ENCODE measurements around the gene TAS2R31.

TAS2R31 gene

GRCh38 chr12:11026118-11026517, 5.1 kb downstream of the TAS2R31 start:
- TF ChIP-seq REST (IDR thresholded peaks at IDR 0.05; ENCODE audit: insufficient read depth in 1 of 2, low read depth in 2 of 2, low read length in 2 of 2): no peak
- TF ChIP-seq FOXP2 (optimal IDR thresholded peaks at IDR 0.05; ENCODE audit: borderline replicate concordance, extremely low read depth, extremely low read length, insufficient read depth): no peak
- no peak for TF ChIP-seq SIN3A (IDR thresholded peaks at IDR 0.05; ENCODE audit: borderline replicate concordance, insufficient read depth, low read length)
- no peak for TF ChIP-seq POLR2AphosphoS5 (IDR thresholded peaks at IDR 0.05; ENCODE audit: low read depth, low read length)
- no peak for TF ChIP-seq TAF1 (IDR thresholded peaks at IDR 0.05; ENCODE audit: borderline replicate concordance, insufficient read depth, low read length)

GRCh38 chr12:11023387-11023786, 7.8 kb downstream of the TAS2R31 start:
- TF ChIP-seq POLR2AphosphoS5 (IDR thresholded peaks at IDR 0.05; ENCODE audit: low read depth, low read length) (no peak), SIN3A (IDR thresholded peaks at IDR 0.05; ENCODE audit: borderline replicate concordance, insufficient read depth, low read length) (no peak)

GRCh38 chr12:11022520-11022919, 8.7 kb downstream of the TAS2R31 start, which contains the start of gene TAS2R19:
Gene TAS2R19, minus strand, starts transcription at chr12:11022620. Its CDS starts 49 bp downstream, at chr12:11022571.
- TF ChIP-seq POLR2AphosphoS5 (IDR thresholded peaks at IDR 0.05; ENCODE audit: low read depth, low read length) (no peak), TAF1 (IDR thresholded peaks at IDR 0.05; ENCODE audit: borderline replicate concordance, insufficient read depth, low read length) (no peak), SIN3A (IDR thresholded peaks at IDR 0.05; ENCODE audit: borderline replicate concordance, insufficient read depth, low read length) (no peak), REST (IDR thresholded peaks at IDR 0.05; ENCODE audit: insufficient read depth in 1 of 2, low read depth in 2 of 2, low read length in 2 of 2) (no peak), FOXP2 (optimal IDR thresholded peaks at IDR 0.05; ENCODE audit: borderline replicate concordance, extremely low read depth, extremely low read length, insufficient read depth) (no peak)

GRCh38 chr12:11016937-11017336, 14.3 kb downstream of the TAS2R31 start:
- TF ChIP-seq SIN3A (IDR thresholded peaks at IDR 0.05; ENCODE audit: borderline replicate concordance, insufficient read depth, low read length) (no peak), POLR2AphosphoS5 (IDR thresholded peaks at IDR 0.05; ENCODE audit: low read depth, low read length) (no peak), FOXP2 (optimal IDR thresholded peaks at IDR 0.05; ENCODE audit: borderline replicate concordance, extremely low read depth, extremely low read length, insufficient read depth) (no peak), REST (IDR thresholded peaks at IDR 0.05; ENCODE audit: insufficient read depth in 1 of 2, low read depth in 2 of 2, low read length in 2 of 2) (no peak), TAF1 (IDR thresholded peaks at IDR 0.05; ENCODE audit: borderline replicate concordance, insufficient read depth, low read length) (no peak)

GRCh38 chr12:11015775-11016430, 15.3 kb downstream of the TAS2R31 start:
- no peak for TF ChIP-seq SIN3A (IDR thresholded peaks at IDR 0.05; ENCODE audit: borderline replicate concordance, insufficient read depth, low read length)
- TF ChIP-seq POLR2AphosphoS5 (IDR thresholded peaks at IDR 0.05; ENCODE audit: low read depth, low read length): no peak
- no peak for TF ChIP-seq FOXP2 (optimal IDR thresholded peaks at IDR 0.05; ENCODE audit: borderline replicate concordance, extremely low read depth, extremely low read length, insufficient read depth)
- no peak for TF ChIP-seq TAF1 (IDR thresholded peaks at IDR 0.05; ENCODE audit: borderline replicate concordance, insufficient read depth, low read length)
- no peak for TF ChIP-seq REST (IDR thresholded peaks at IDR 0.05; ENCODE audit: insufficient read depth in 1 of 2, low read depth in 2 of 2, low read length in 2 of 2)
